ENCODE data around the gene ACOXL. TPM values are rescaled to one million over a fixed set of nuclear protein-coding genes. Genes with fewer than 3 reads are reported as not detected.
A peak's percentile ranks its signal among the peaks of the same experiment; 100 is the strongest.

The ACOXL gene
- total and polyA plus RNA-seq, 2 experiments from 2014 or later = not detected

GRCh38 chr2:111166115-111166514, 433.7 kb downstream of the ACOXL start:
- Histone ChIP-seq H3K36me3 (ENCODE audit: low read depth) (no peaks in the 10 kb centered on the region), H3F3A (ENCODE audit: insufficient read depth) (0 out of 2 replicates have a peak, but pooled peaks cover 9% of the 10 kb centered on the region), H3K4me1 (ENCODE audit: insufficient read depth) (peaks cover 12% of the 10 kb centered on the region), H3K9me3 (ENCODE audit: low read depth) (no peaks in the 10 kb centered on the region), H3K4me2 (ENCODE audit: unreplicated experiment) (no peak overlapping the region), H3K79me2 (ENCODE audit: insufficient read depth) (no peaks in the 10 kb centered on the region), H3K9ac (no peak overlapping the region), H3K9me2 (ENCODE audit: insufficient read depth) (no peaks in the 10 kb centered on the region), H3K4me3 (no peak overlapping the region), H2AFZ (no peak overlapping the region), H4K20me1 (ENCODE audit: insufficient read depth) (no peaks in the 10 kb centered on the region), H3K27me3 (replicated peaks; ENCODE audit: insufficient read depth) (0 out of 2 replicates have a peak, but pooled peaks cover 4% of the 10 kb centered on the region), H3K27ac (no peak overlapping the region)
- no peak for DNase-seq
- WGBS, 2 experiments (ENCODE audit: low coverage in 1 of 2, low lambda C conversion rate in 2 of 2, missing lambda C conversion rate in 2 of 2) = 92 to 94% methylated on average over 5 of the region's 5 CpGs
- TF ChIP-seq EZH2 (IDR thresholded peaks at IDR 0.05; ENCODE audit: insufficient read depth, poor library complexity, severe bottlenecking) = no peak
- TF ChIP-seq EZH2phosphoT487 (IDR thresholded peaks at IDR 0.05; ENCODE audit: insufficient read depth, low read depth) = no peak
- in situ Hi-C loops (cut with MboI) = no loop called here

DNA sequence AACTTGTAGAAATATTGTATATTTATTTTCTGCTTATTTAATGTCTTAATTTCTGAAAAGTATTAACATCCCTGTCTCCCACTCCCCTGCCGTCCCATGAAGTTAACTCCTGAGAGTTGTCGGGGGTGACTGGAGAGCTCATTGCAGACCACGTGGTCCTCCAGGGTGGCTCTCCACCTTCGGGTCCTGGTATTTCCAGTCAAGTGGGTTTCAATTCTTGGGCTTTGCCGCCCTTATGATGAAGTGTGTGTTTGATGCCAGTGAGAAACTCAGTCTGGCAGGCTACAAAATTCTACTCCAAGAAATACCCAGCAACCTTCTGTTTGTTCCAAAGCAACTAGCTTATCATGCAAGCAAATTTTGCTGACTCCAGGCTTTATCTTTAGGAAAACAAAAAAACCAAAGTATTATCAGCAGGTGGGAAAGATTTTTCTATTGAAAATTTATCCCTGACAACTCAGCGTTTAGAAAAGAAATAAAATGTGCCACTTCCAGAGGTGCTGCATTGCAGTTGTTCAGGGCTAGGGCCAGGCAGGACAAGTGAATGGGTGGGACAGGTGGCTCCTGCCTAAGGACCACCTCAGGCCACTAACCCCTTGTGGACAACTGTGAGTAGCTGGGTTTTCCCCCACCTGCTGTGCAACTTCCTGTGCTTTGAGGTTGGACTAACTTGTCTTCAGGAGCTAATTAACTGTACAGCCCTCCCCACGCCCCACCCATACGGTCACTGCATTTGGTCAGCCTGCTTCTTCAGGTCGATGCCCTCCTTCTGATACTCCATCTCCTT, 434.9 kb downstream of the ACOXL start:
- no peaks in the 10 kb centered on the region for H3K36me3 ChIP-seq (ENCODE audit: low read depth)
- no peak overlapping the region for H3K27ac ChIP-seq
- no peak overlapping the region for H2AFZ ChIP-seq
- 0 out of 2 replicates have a peak, but pooled peaks cover 8% of the 10 kb centered on the region for H3K27me3 ChIP-seq (replicated peaks; ENCODE audit: insufficient read depth)
- no peaks in the 10 kb centered on the region for H4K20me1 ChIP-seq (ENCODE audit: insufficient read depth)
- 0 out of 2 replicates have a peak, but pooled peaks cover 6% of the 10 kb centered on the region for H3F3A ChIP-seq (ENCODE audit: insufficient read depth)
- no peak for DNase-seq
- no peak overlapping the region for H3K4me2 ChIP-seq (ENCODE audit: unreplicated experiment)
- TF ChIP-seq EZH2 (IDR thresholded peaks at IDR 0.05; ENCODE audit: insufficient read depth, poor library complexity, severe bottlenecking) (no peak), EZH2phosphoT487 (IDR thresholded peaks at IDR 0.05; ENCODE audit: insufficient read depth, low read depth) (no peak)
- H3K9me3 ChIP-seq (ENCODE audit: low read depth) = no peaks in the 10 kb centered on the region
- peaks cover 7% of the 10 kb centered on the region for H3K4me1 ChIP-seq (ENCODE audit: insufficient read depth)
- H3K9ac ChIP-seq = no peak overlapping the region
- H3K79me2 ChIP-seq (ENCODE audit: insufficient read depth) = no peaks in the 10 kb centered on the region
- no peaks in the 10 kb centered on the region for H3K9me2 ChIP-seq (ENCODE audit: insufficient read depth)
- in situ Hi-C loops (cut with MboI) = no loop called here
- no peak overlapping the region for H3K4me3 ChIP-seq
- WGBS, 2 experiments (ENCODE audit: low coverage in 1 of 2, low lambda C conversion rate in 2 of 2, missing lambda C conversion rate in 2 of 2) = 94 to 95% methylated on average over 9 of the region's 9 CpGs

GRCh38 chr2:111167863-111168162, 435.4 kb downstream of the ACOXL start:
- Histone ChIP-seq H3K27ac (no peak overlapping the region), H3K4me1 (ENCODE audit: insufficient read depth) (peaks cover 7% of the 10 kb centered on the region), H3F3A (ENCODE audit: insufficient read depth) (0 out of 2 replicates have a peak, but pooled peaks cover 6% of the 10 kb centered on the region), H3K27me3 (replicated peaks; ENCODE audit: insufficient read depth) (0 out of 2 replicates have a peak, but pooled peaks cover 8% of the 10 kb centered on the region), H2AFZ (no peak overlapping the region), H3K9ac (no peak overlapping the region), H3K4me3 (no peak overlapping the region), H3K36me3 (ENCODE audit: low read depth) (no peaks in the 10 kb centered on the region), H3K9me3 (ENCODE audit: low read depth) (no peaks in the 10 kb centered on the region), H4K20me1 (ENCODE audit: insufficient read depth) (no peaks in the 10 kb centered on the region), H3K9me2 (ENCODE audit: insufficient read depth) (no peaks in the 10 kb centered on the region), H3K4me2 (ENCODE audit: unreplicated experiment) (peak overlapping the region; percentile 49), H3K79me2 (ENCODE audit: insufficient read depth) (no peaks in the 10 kb centered on the region)
- in situ Hi-C loops (cut with MboI) = no loop called here
- TF ChIP-seq EZH2 (IDR thresholded peaks at IDR 0.05; ENCODE audit: insufficient read depth, poor library complexity, severe bottlenecking) (no peak), EZH2phosphoT487 (IDR thresholded peaks at IDR 0.05; ENCODE audit: insufficient read depth, low read depth) (no peak)
- DNase-seq = no peak
- 98 to 99% methylated on average over 4 of the region's 4 CpGs for WGBS, 2 experiments (ENCODE audit: low coverage in 1 of 2, low lambda C conversion rate in 2 of 2, missing lambda C conversion rate in 2 of 2)

Other genes starting within 250 kb of the ACOXL start
- 22.6 and 27.9 TPM in 2 replicates for gene RGPD6, start 155.4 kb upstream of the ACOXL start, total RNA-seq (2014; rRNA removed; shearing (Covaris generic))
- gene RGPD6, start 155.4 kb upstream of the ACOXL start, polyA plus RNA-seq (2016; fragmentation: Nextera tagmentation; extraction: Ambion mirVana) = 8.5 and 11.6 TPM in 2 replicates
- gene BUB1, start 54.5 kb upstream of the ACOXL start, total RNA-seq (2014; rRNA removed; shearing (Covaris generic)) = 16.3 and 21.3 TPM in 2 replicates
- 13.0 and 14.0 TPM in 2 replicates for gene BUB1, start 54.5 kb upstream of the ACOXL start, polyA plus RNA-seq (2016; fragmentation: Nextera tagmentation; extraction: Ambion mirVana)